Activated naive CD8-positive, alpha-beta T cell treated with anti-CD3 and anti-CD28 coated beads, Interleukin-2, amount 50 U/mL, for 24 hours (primary cell): ENCODE results near the gene HELZ.

Source experiments
- ATAC-seq: fragments of 150-1000 bp; cut with Tn5 transposase; one replicate; pipeline ENCODE4 v1.10.0; 2021
- DNase-seq: peaks from one replicate; pipeline ENCODE4 v3.0.0; 2021
- H3K27ac Mint-ChIP-seq: one replicate; pipeline ENCODE4 v1.8.0; 2021; ENCODE audit warnings: mild to moderate bottlenecking, mixed read lengths
- H3K27me3 Mint-ChIP-seq: one replicate; pipeline ENCODE4 v1.8.0; 2021; ENCODE audit warnings: mixed read lengths
- H3K36me3 Mint-ChIP-seq: one replicate; pipeline ENCODE4 v1.8.0; 2021; ENCODE audit warnings: low read depth, mixed read lengths
- H3K4me1 Mint-ChIP-seq: one replicate; pipeline ENCODE4 v1.8.0; 2021; ENCODE audit warnings: mixed read lengths
- H3K4me3 Mint-ChIP-seq: one replicate; pipeline ENCODE4 v1.8.0; 2021; ENCODE audit warnings: mild to moderate bottlenecking, moderate library complexity, mixed read lengths
- H3K9me3 Mint-ChIP-seq: one replicate; pipeline ENCODE4 v1.8.0; 2021; ENCODE audit warnings: mixed read lengths

The HELZ gene

DNA sequence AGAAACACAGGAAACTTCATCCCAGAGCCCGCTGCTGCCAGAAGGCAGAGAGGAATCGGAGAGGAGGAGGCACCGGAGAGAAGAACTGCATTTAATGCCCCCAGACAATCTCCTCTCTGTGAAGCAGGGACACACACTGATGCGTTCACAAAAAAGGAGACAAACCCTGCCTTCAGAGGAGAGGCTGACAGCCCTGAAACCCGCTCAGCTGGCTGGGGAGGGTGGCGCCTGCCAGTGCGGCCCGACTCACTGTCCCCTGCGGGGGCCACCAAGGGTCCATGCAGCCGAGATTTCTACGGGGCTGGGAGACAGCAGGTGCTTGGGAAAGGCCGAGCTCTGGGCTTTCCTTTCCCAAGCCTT lies 222.6 kb downstream of the HELZ start:
- Mint-ChIP-seq H3K36me3 (no peaks in the 10 kb centered on the region), H3K4me3 (no peak overlapping the region), H3K4me1 (no peaks in the 10 kb centered on the region), H3K9me3 (no peaks in the 10 kb centered on the region), H3K27me3 (no peaks in the 10 kb centered on the region), H3K27ac (no peak overlapping the region)
- ATAC-seq (no peak), DNase-seq (no peak)

DNA sequence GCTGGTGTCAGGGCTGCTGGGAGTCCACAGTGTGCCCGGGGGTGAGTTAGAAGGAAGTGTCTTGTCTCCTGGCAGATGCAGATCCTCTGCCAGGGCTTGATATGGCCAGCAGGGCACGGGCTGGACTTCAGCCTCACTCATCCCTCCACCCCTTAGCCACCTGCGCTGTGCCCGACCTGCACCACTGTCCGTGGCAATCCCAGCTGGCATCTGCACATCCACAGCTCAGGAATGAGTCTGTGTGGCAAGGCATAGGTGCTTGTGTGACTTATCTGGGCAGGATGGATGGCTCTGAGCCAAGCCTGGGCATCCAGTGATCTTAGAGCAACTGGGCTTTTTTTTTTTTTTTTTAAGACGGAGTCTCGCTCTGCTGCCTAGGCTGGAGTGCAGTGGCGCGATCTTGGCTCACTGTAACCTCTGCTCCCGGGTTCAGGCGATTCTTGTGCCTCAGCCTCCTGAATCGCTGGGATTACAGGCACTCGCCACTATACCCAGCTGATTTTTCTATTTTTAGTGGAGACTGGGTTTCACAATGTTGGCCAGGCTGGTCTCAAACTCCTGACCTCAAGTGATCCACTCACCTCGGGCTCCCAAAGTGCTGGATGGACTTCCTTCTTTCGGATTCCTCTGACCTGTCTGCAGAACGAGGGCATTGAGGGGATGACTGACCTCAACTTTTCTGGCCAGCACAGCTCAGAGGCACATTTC lies 223.1 kb downstream of the HELZ start:
- no peaks in the 10 kb centered on the region for H3K4me1 Mint-ChIP-seq
- H3K27me3 Mint-ChIP-seq = no peaks in the 10 kb centered on the region
- H3K36me3 Mint-ChIP-seq = no peaks in the 10 kb centered on the region
- DNase-seq (no peak), ATAC-seq (no peak)
- no peak overlapping the region for H3K27ac Mint-ChIP-seq
- no peaks in the 10 kb centered on the region for H3K9me3 Mint-ChIP-seq
- no peak overlapping the region for H3K4me3 Mint-ChIP-seq

DNA sequence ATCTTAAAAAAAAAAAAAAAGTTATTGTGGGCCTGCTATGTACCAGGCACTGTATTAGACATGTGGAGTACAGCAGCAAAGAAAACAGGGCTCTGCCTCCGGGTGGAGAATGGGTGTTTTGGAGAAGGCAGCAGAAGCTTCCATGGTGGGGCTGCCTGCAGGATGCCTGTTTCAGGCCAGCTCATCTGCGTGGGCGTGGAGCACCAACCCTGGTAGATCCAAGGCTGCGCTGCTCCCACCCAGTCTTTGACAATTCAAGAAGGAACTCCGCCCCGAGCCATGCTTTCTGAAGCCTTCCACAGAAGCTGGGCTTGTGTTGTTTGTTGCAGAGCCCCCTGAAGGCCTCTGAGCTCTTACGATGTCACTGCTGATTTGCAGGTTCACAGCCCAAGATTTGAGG lies 223.8 kb downstream of the HELZ start:
- no peak overlapping the region for H3K27ac Mint-ChIP-seq
- ATAC-seq = no peak
- no peaks in the 10 kb centered on the region for H3K36me3 Mint-ChIP-seq
- no peaks in the 10 kb centered on the region for H3K4me1 Mint-ChIP-seq
- no peaks in the 10 kb centered on the region for H3K27me3 Mint-ChIP-seq
- DNase-seq = no peak
- H3K4me3 Mint-ChIP-seq = no peak overlapping the region
- no peaks in the 10 kb centered on the region for H3K9me3 Mint-ChIP-seq
